ENCODE data around the gene HOXC12. TPM values are rescaled to one million over a fixed set of nuclear protein-coding genes. Genes with fewer than 3 reads are reported as not detected.

Gene HOXC12
- total and polyA plus RNA-seq, 4 donors: not detected

DNA sequence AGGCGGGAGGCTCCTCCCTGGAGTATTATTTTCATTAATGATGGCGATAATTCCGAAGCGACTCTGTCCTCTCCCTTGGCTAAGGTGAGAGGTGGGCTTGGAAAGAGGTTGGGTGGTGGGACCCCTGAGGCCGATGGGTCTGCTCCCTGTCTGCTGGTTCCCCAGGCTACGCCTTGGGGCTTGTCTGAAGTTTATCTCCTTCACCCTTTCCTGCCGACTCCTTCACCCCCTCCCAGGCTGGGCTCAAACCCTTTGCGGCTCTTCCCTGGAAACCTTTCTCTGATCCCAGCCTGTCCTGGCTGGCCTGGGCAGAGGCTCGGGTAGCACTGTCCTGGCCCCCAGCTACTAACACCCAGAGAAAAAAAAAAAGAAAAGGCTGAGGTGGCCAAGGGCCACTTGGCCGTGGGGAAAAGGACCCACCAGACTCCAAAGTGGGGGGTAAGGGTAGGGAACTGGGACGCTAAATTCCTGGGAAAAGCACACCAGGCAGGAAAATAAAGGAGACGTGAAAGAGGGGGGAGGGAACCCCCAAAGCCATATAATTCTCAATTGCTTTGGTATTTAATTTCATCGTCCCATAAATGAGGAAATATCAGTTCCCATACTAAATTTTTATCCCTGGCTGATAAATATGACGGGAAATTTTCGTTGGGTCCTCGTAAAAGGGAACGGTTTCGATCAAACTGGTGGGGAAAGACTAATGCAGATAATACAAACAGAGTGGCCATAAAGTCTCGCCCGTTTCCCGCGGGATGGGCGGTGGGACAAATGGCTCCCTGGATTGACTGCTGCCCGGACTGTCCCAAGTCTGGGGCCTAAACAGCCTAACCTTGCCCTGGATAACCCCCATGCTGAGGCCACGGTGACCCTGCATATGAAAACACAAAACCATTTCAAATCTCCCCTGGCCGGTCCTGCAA is 28.2 kb downstream of the HOXC12 start:
- DNase-seq (ENCODE audit: low spot score): no peak
- 12% methylated on average over 26 of the region's 26 CpGs for WGBS

DNA sequence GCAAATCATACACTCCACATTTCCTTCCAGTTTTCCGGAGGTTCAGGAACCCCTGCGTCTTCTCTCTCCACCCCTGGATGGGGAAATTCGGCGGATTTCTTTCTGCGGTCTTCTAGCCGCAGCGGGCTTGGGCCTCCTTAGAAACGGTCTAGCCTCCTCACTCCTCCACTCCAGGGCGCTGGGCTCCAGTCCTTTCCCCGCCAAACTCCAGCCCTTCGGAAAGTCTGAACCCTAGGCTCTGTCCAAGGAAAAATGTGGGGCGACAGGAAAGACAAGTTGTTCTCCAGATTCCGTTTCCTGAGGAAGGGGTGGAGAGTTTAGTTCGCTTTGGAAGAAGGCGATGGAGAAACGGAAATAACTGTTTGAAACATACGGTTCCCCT is 28.9 kb downstream of the HOXC12 start:
- Histone ChIP-seq H3K36me3 (ENCODE audit: control insufficient read depth in 4 of 4, insufficient read depth in 3 of 4, low read depth in 1 of 4, low read length in 3 of 4) (no peaks in the 10 kb centered on the region), H3K9ac (ENCODE audit: low read depth in 1 of 2, low read length in 2 of 2) (no peak overlapping the region), H3K4me1 (ENCODE audit: control insufficient read depth in 4 of 4, insufficient read depth in 4 of 4, low read length in 3 of 4) (peaks cover 3 to 13% (median 8%) of the 10 kb centered on the region in 4 donors), H3K9me3 (ENCODE audit: control insufficient read depth in 4 of 4, low read length in 3 of 4) (peaks cover 0 to 7% (median 2%) of the 10 kb centered on the region in 4 donors), H3K27ac (ENCODE audit: low read depth in 1 of 2, low read length in 2 of 2) (no peak overlapping the region), H3K4me3 (ENCODE audit: low read depth in 1 of 3, low read length in 3 of 3) (no peak overlapping the region), H3K27me3 (ENCODE audit: control insufficient read depth in 4 of 4, insufficient read depth in 4 of 4, low read length in 3 of 4) (peaks cover 14 to 33% (median 28%) of the 10 kb centered on the region in 4 donors)
- WGBS: 9% methylated on average over 17 of the region's 17 CpGs
- TF ChIP-seq HNF4G (IDR thresholded peaks at IDR 0.05): no peak
- DNase-seq (ENCODE audit: low spot score): no peak

More for the DNA sequence above, 28.2 kb downstream of the HOXC12 start:
- Histone ChIP-seq H3K9ac (ENCODE audit: low read depth in 1 of 2, low read length in 2 of 2) (no peak overlapping the region), H3K27ac (ENCODE audit: low read depth in 1 of 2, low read length in 2 of 2) (no peak overlapping the region), H3K27me3 (ENCODE audit: control insufficient read depth in 4 of 4, insufficient read depth in 4 of 4, low read length in 3 of 4) (peaks cover 16 to 35% (median 29%) of the 10 kb centered on the region in 4 donors), H3K36me3 (ENCODE audit: control insufficient read depth in 4 of 4, insufficient read depth in 3 of 4, low read depth in 1 of 4, low read length in 3 of 4) (no peaks in the 10 kb centered on the region), H3K9me3 (ENCODE audit: control insufficient read depth in 4 of 4, low read length in 3 of 4) (peaks cover 0 to 7% (median 2%) of the 10 kb centered on the region in 4 donors), H3K4me3 (ENCODE audit: low read depth in 1 of 3, low read length in 3 of 3) (no peak overlapping the region), H3K4me1 (ENCODE audit: control insufficient read depth in 4 of 4, insufficient read depth in 4 of 4, low read length in 3 of 4) (peaks cover 3 to 13% (median 8%) of the 10 kb centered on the region in 4 donors)
- TF ChIP-seq GABPA (IDR thresholded peaks at IDR 0.05 in 1 of 2, conservative IDR thresholded peaks at IDR 0.05 in 1 of 2) (no peak), TAF1 (conservative IDR thresholded peaks at IDR 0.05) (no peak), SP1 (IDR thresholded peaks at IDR 0.05) (no peak), HNF4G (IDR thresholded peaks at IDR 0.05) (no peak), YY1 (IDR thresholded peaks at IDR 0.05) (no peak), RAD21 (IDR thresholded peaks at IDR 0.05) (no peak)
- TF ChIP-seq, protein P1, sequence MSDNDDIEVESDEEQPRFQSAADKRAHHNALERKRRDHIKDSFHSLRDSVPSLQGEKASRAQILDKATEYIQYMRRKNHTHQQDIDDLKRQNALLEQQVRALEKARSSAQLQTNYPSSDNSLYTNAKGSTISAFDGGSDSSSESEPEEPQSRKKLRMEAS (IDR thresholded peaks at IDR 0.05): no peak

DNA sequence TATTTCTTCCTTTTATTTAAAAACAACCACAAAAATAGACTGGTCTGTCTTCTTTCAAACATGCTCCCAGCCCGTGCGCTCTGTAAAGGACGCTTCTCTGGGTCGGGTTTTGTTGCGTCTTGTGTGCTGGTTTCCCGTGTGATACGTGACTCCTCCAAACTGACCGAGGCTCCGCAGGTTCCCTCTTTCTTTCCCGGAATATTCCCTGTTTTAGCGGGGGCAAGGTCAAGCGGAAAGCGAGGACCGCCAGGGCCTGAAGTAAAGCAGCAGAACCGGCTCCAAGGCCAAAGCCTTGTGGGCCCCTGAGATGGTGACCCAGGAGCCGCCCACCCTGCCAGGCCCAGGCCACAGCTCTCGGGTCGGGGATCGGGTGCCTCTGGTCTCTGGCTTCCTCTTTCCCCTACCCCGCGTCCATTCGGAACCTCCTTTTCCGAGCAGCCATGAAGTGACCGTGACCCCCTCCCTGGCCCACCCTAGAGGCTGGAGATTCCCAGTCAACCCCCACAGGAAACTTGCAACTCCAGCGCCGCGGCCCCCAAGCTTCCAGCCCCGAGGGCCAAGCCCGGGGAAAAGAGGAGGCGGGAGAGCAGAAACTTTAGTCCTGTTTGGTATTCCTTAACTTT is 29.4 kb downstream of the HOXC12 start:
- whole genome bisulfite sequencing: 8% methylated on average over 30 of the region's 30 CpGs
- H3K27ac ChIP-seq (ENCODE audit: low read depth in 1 of 2, low read length in 2 of 2): no peak overlapping the region
- peaks cover 14 to 31% (median 27%) of the 10 kb centered on the region in 4 donors for H3K27me3 ChIP-seq (ENCODE audit: control insufficient read depth in 4 of 4, insufficient read depth in 4 of 4, low read length in 3 of 4)
- no peak overlapping the region for H3K9ac ChIP-seq (ENCODE audit: low read depth in 1 of 2, low read length in 2 of 2)
- H3K9me3 ChIP-seq (ENCODE audit: control insufficient read depth in 4 of 4, low read length in 3 of 4): peaks cover 0 to 7% (median 2%) of the 10 kb centered on the region in 4 donors
- no peak overlapping the region for H3K4me3 ChIP-seq (ENCODE audit: low read depth in 1 of 3, low read length in 3 of 3)
- TF ChIP-seq YY1 (IDR thresholded peaks at IDR 0.05): no peak
- no peak for TF ChIP-seq RAD21 (IDR thresholded peaks at IDR 0.05)
- TF ChIP-seq HNF4A (conservative IDR thresholded peaks at IDR 0.05): no peak
- TF ChIP-seq, protein P2, sequence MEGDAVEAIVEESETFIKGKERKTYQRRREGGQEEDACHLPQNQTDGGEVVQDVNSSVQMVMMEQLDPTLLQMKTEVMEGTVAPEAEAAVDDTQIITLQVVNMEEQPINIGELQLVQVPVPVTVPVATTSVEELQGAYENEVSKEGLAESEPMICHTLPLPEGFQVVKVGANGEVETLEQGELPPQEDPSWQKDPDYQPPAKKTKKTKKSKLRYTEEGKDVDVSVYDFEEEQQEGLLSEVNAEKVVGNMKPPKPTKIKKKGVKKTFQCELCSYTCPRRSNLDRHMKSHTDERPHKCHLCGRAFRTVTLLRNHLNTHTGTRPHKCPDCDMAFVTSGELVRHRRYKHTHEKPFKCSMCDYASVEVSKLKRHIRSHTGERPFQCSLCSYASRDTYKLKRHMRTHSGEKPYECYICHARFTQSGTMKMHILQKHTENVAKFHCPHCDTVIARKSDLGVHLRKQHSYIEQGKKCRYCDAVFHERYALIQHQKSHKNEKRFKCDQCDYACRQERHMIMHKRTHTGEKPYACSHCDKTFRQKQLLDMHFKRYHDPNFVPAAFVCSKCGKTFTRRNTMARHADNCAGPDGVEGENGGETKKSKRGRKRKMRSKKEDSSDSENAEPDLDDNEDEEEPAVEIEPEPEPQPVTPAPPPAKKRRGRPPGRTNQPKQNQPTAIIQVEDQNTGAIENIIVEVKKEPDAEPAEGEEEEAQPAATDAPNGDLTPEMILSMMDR (IDR thresholded peaks at IDR 0.05; ENCODE audit: low read depth, low read length, missing input control): no peak
- no peak for TF ChIP-seq FOXA2 (IDR thresholded peaks at IDR 0.05)
- TF ChIP-seq SP1 (IDR thresholded peaks at IDR 0.05): no peak
- TF ChIP-seq, protein P3, sequence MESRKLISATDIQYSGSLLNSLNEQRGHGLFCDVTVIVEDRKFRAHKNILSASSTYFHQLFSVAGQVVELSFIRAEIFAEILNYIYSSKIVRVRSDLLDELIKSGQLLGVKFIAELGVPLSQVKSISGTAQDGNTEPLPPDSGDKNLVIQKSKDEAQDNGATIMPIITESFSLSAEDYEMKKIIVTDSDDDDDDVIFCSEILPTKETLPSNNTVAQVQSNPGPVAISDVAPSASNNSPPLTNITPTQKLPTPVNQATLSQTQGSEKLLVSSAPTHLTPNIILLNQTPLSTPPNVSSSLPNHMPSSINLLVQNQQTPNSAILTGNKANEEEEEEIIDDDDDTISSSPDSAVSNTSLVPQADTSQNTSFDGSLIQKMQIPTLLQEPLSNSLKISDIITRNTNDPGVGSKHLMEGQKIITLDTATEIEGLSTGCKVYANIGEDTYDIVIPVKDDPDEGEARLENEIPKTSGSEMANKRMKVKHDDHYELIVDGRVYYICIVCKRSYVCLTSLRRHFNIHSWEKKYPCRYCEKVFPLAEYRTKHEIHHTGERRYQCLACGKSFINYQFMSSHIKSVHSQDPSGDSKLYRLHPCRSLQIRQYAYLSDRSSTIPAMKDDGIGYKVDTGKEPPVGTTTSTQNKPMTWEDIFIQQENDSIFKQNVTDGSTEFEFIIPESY (IDR thresholded peaks at IDR 0.05): no peak
- TF ChIP-seq, protein P1 (IDR thresholded peaks at IDR 0.05): no peak
- TF ChIP-seq, protein P4, sequence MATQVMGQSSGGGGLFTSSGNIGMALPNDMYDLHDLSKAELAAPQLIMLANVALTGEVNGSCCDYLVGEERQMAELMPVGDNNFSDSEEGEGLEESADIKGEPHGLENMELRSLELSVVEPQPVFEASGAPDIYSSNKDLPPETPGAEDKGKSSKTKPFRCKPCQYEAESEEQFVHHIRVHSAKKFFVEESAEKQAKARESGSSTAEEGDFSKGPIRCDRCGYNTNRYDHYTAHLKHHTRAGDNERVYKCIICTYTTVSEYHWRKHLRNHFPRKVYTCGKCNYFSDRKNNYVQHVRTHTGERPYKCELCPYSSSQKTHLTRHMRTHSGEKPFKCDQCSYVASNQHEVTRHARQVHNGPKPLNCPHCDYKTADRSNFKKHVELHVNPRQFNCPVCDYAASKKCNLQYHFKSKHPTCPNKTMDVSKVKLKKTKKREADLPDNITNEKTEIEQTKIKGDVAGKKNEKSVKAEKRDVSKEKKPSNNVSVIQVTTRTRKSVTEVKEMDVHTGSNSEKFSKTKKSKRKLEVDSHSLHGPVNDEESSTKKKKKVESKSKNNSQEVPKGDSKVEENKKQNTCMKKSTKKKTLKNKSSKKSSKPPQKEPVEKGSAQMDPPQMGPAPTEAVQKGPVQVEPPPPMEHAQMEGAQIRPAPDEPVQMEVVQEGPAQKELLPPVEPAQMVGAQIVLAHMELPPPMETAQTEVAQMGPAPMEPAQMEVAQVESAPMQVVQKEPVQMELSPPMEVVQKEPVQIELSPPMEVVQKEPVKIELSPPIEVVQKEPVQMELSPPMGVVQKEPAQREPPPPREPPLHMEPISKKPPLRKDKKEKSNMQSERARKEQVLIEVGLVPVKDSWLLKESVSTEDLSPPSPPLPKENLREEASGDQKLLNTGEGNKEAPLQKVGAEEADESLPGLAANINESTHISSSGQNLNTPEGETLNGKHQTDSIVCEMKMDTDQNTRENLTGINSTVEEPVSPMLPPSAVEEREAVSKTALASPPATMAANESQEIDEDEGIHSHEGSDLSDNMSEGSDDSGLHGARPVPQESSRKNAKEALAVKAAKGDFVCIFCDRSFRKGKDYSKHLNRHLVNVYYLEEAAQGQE (IDR thresholded peaks at IDR 0.05): no peak
- no peak for TF ChIP-seq HNF4G (IDR thresholded peaks at IDR 0.05)
- no peak for TF ChIP-seq JUND (IDR thresholded peaks at IDR 0.05)
- TF ChIP-seq TAF1 (conservative IDR thresholded peaks at IDR 0.05): no peak
- TF ChIP-seq FOXA1 (IDR thresholded peaks at IDR 0.05): no peak
- no peak for TF ChIP-seq EGR1 (IDR thresholded peaks at IDR 0.05; ENCODE audit: low read depth in 2 of 2)
- no peak for TF ChIP-seq GABPA (IDR thresholded peaks at IDR 0.05 in 1 of 2, conservative IDR thresholded peaks at IDR 0.05 in 1 of 2)
- TF ChIP-seq, protein P5, sequence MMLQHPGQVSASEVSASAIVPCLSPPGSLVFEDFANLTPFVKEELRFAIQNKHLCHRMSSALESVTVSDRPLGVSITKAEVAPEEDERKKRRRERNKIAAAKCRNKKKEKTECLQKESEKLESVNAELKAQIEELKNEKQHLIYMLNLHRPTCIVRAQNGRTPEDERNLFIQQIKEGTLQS (IDR thresholded peaks at IDR 0.05): no peak
- no peaks in the 10 kb centered on the region for H3K36me3 ChIP-seq (ENCODE audit: control insufficient read depth in 4 of 4, insufficient read depth in 3 of 4, low read depth in 1 of 4, low read length in 3 of 4)
- peaks cover 3 to 13% (median 9%) of the 10 kb centered on the region in 4 donors for H3K4me1 ChIP-seq (ENCODE audit: control insufficient read depth in 4 of 4, insufficient read depth in 4 of 4, low read length in 3 of 4)
- no peak for DNase-seq (ENCODE audit: low spot score)

Data from liver (tissue), 9 donors.